ENCODE results near the gene RPS28.
"Not testable (repeated sequence)": the region's sequence is repeated elsewhere in the genome, so short reads cannot be mapped to it uniquely, and the experiment has no call there.

RPS28 gene

DNA sequence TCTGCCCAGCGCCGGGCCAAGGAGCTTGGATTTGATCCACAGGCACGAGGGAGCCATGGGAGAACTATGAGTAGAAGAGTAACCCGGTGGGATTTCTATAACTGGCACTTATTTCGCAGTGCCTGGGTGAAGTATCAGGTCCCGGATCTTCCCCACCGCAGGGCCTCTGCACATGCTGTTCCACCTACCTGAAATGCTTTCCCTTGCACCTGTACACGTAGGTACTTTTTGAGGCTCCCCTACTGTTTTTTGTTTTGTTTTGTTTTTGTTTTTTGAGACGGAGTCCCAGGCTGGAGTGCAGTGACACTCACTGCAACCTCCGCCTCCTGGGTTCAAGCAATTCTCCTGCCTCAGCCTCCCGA, 22.2 kb downstream of the RPS28 start:
- no peak for DNase-seq

DNA sequence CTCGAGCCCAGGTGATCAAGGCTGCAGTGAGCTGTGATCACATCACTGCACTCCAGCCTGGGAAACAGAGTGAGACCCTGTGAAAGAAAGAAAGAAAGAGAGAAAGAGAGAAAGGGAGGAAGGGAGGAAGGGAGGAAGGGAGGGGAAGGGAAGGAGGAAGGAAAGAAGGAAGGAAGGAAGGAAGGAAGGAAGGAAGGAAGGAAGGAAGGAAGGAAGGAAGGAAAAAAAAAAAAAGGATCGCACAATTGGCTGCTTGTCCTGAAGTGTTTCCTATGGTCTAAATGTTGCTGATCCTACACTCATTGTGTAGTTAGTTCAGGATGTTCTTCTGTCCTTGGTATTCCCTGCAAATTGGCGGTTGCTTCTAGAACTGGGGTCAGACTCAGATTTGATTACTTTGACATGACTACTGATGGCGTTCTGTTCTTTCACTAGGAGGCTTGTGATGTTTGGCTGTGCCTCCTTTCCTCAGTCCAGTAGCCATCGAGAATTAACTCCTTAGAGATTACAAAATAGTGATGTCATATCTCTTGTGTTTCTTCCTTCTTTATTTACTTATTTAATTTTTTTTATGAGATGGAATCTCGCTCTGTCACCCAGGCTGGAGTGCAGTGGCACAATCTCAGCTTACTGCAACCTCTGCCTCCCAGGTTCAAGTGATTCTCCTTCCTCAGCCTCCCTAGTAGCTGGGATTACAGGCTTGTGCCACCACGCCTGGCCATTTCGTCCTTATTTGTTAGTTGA, 28.5 kb downstream of the RPS28 start:
- not testable (repeated sequence) for DNase-seq

DNA sequence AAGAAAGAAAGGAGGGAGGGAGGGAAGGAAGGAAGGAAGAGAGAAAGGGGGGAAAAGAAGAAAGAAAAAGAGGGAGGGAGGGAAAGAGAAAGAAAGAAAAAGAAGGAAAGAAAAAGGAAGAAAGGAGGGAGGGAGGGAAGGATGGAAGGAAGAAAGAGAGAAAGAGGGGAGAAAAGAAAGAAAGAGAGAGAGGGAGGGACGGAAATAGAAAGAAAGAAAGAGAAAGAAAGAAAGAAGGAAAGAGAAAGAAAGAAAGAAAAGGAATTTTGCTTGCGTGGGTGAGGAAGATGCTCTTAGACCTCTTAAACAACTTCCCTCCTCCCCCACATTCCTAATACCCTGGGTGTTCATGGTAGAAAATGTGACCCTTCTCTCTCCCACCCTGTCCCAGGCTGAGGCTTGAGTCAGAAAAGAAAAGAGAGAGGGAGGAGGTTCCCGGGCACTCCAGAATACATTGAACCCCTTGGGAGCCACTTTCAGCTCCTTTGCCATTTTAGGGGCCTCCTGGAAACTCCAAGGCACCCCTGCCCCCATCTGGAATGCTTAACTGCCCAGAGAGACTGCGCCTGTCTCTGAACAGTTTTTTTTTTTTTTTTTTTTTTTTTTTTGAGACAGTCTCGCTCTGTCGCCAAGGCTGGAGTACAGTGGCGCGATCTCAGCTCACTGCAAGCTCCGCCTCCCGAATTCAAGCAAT, 31.0 kb downstream of the RPS28 start:
- no peak for DNase-seq

DNA sequence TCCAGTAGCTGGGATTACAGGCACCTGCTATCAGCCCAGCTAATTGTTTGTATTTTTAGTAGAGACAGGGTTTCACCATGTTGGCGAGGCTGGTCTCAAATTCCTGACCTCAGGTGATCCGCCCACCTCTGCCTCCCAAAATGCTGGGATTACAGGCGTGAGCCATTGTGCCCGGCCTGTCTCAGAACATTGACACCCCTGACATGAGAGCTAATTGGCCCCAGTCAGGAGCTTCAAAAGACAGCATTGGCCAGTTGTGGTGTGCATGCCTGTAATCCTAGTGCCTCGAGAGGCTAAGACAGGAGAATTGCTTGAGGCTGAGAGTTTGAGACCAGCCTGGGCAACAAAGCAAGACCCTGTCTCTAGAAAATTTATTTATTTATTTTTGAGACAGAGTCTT, 31.5 kb downstream of the RPS28 start:
- DNase-seq, result not testable (repeated sequence)

DNA sequence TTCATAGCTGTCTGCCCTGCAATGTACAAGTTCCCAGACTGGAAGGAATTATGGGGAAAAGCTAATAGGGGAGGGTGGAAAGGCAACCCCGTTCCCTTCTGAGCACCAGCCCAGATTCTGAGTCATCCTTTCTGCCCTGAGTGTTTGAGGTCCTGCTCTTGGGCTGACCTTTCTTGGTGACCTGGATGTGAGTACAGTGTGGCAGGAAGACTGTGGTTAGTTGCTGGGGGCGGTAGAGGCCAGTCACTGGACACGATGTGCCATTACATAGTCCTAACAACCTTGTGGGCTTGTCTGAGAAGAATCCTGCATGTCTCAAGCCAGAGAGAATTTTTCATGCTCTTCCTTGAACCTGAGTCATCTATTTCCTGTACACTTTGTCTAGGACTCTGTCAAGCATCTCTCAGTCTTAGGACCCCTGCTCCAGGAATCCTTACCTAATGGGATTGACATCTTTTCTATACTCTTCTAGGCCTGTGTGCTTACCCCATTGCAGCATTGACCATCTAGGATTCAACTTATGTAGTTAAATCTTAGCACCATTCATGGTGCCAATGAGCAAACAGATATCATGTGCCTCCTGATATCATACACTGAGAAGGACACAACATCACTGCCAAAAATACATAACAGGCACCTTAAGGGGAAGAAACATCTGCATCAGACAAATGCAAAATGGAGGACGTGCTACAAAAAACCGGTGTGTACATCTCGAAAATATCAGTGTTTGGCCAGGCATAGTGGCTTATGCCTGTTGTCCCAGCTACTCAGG, 34.5 kb downstream of the RPS28 start:
- DNase-seq, result no peak

DNA sequence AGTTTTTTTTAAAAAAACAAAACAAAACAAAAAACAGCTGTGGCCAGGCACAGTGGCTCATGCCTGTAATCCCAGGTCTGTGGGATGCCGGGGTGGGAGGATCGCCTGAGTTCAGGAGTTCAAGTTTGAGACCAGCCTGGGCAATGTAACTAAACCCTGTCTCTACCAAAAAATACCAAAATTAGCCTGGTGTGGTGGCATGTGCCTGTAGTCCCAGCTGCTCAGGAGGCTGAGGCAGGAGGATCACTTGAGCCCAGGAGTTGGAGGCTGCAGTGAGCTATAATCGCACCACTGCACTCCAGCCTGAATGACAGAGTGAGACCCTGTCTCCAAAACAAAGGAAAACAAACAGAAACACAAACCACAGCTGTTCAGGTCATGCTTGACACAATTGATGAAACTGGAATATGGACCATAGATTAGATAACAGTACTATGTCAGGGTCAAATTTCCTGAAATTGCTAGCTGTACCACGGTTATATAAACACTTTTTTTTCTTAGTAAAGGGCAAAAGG, 35.8 kb downstream of the RPS28 start:
- no peak for DNase-seq

DNA sequence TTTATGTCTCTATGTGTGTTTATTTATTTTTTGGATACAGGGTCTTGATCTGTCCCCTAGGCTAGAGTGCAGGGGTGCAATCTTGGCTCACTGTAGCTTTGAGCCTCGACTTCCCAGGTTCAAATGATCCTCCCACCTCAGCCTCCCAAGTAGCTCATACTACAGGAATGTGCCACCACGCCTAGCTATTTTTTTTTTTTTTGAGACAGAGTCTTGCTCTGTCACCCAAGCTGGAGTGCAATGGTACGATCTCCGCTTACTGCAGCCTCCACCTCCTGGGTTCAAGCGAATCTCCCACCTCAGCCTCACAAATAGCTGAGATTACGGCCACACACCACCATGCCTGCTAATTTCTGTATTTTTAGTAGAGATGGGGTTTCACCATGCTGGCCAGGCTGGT, 37.7 kb downstream of the RPS28 start:
- DNase-seq, result no peak

DNA sequence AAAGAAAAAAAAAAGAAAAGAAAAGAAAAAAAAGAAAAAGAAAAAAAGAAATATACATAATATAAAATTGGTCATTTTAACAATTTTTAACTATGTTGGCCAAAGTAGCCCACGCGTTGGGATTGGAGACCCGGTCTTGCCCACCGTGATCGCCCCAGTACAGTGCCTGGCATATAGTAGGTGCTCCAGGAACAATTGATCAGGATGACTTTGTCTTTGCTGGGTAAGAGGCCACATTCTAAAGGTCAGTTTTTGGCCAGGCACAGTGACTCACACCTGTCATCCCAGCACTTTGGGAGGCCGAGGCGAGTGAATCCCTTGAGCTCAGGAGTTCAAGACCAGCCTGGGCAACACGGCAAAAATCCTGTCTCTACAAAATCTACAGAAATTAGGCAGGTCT, 38.9 kb downstream of the RPS28 start:
- no peak for DNase-seq

DNA sequence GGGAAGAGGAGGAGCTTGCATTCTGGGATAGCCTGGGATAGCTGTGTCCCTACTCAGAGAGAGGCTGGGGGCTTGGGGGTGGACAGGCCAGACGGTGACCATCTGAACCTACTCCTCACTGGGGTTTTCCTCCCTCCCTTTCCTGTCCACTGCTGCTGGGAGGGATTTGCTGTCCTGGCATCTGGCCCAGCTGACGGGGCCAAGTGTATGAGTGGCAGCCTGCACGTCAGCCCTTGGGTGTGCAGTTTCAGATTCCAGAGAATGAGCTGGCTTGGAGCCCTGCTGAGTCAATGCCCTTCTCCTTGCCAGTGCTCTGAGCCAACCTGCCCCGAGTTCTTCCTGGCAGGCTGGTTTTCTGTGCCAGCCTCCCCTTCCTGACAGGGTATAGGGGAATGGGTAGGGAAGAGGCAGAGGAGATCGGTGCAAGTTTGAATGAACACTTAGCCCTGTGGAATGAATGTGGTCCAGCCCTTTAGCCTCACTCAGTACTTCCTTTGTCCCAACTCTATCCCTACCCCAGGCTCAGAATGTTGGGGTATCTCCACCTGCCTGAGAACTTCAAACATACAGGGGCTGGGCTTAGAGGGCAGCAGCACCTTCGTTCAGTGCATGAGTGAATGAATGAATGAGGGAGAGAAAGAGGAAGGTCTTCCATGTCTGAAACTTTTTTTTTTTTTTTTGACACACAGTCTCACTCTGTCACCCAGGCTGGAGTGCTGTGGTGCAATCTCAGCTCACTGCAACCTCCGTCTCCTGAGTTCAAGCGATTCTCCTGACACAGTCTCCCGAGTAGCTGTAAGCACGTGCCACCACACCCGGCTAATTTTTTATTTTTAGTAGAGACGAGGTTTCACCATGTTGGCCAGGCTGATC, 40.9 kb downstream of the RPS28 start:
- peak; percentile 86 for DNase-seq

DNA sequence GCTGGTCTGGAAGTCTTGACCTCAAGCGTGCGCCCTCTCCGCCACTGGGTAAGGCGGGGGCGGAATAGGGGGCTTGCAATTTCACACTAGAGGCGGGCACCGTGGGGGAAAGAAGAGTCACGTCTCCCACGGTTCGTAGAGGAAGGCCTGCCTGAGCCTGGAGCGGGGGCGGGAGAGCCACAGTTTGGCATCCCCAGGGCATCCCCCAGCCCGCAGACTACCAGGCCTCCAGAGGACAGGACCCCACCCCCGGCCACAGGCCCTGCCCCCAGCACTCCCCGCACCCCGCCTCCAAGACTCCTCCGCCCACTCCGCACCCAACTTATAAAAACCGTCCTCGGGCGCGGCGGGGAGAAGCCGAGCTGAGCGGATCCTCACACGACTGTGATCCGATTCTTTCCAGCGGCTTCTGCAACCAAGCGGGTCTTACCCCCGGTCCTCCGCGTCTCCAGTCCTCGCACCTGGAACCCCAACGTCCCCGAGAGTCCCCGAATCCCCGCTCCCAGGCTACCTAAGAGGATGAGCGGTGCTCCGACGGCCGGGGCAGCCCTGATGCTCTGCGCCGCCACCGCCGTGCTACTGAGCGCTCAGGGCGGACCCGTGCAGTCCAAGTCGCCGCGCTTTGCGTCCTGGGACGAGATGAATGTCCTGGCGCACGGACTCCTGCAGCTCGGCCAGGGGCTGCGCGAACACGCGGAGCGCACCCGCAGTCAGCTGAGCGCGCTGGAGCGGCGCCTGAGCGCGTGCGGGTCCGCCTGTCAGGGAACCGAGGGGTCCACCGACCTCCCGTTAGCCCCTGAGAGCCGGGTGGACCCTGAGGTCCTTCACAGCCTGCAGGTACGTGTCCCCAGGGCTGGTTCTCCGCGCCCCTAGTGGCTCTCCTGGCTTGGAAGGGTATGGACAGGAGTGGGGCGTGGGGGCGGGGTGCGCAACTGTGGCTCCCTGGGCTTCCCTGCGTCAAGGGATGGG, 42.8 kb downstream of the RPS28 start, which contains the start of gene ANGPTL4:
Gene ANGPTL4, plus strand, starts transcription at position 353 of the 969 bp plus-strand sequence. Its CDS starts 167 bp downstream, at position 520.
- DNase-seq, result peak; percentile 46

DNA sequence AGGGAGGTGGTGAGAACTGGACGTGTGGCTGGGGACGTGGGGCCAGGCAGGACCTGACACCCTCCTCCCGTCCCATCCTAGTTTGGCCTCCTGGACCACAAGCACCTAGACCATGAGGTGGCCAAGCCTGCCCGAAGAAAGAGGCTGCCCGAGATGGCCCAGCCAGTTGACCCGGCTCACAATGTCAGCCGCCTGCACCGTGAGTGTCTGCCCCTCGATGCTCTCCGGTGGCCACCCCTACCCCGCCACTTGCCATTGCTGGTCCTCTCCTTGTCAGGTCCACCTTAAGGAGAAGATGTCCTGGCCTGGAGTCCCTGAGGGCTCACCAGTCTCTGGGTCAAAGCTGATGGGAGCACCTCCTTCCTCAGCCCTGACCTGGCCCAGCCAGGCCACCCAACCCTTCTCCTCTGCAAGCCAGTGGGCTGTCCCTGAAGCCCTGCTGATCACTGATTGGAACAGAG, 44.9 kb downstream of the RPS28 start:
- no peak for DNase-seq

DNA sequence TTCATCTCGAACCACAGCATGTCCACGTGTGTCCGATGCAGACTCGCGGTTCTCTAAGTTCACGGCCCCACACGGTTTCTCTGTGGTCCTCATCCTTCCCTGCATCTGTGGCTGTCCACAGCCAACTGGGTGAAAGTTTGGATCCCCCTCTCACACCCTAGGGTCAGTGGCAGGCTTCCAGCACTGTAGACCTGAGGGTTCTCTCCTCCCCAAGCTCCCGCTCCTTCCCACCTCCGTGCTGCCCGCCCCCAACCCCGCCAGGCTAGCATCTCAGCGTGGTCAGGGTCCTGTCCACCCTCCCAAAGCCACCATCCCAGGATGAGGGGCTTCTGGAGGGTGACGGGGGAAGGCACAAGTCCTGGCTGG, 45.6 kb downstream of the RPS28 start:
- no peak for DNase-seq

DNA sequence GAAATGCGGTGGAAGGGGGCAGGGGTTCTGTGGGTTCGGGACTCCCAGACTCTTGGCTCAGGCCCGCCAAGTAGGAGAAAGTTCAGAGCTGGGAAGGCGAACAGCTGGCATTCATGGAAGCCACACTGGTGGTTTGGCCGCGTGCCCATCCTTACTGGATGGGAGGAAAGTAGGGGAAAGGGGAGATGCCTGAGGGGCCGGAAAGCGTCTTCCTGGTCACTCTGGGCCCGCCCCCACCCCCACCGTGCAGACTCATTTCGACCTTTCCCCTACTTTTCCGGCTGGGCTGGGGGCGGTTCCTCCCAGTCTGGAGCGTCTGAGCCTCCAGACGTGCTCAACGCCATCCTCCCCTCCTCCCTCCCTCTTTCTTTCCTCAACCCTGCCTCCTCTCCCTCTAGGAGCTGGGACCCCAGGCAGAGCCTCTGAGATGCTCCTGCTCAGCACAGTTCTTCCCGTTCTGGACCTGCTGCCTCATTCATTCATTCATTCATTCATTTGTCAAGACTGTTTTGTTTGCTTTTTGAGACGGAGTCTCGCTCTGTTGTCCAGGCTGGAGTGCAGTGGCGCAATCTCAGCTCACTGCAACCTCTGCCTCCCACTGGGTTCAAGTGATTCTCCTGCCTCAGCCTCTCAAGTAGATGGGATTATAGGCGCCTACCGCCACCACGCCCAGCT, 46.2 kb downstream of the RPS28 start:
- peak; percentile 97 for DNase-seq

DNA sequence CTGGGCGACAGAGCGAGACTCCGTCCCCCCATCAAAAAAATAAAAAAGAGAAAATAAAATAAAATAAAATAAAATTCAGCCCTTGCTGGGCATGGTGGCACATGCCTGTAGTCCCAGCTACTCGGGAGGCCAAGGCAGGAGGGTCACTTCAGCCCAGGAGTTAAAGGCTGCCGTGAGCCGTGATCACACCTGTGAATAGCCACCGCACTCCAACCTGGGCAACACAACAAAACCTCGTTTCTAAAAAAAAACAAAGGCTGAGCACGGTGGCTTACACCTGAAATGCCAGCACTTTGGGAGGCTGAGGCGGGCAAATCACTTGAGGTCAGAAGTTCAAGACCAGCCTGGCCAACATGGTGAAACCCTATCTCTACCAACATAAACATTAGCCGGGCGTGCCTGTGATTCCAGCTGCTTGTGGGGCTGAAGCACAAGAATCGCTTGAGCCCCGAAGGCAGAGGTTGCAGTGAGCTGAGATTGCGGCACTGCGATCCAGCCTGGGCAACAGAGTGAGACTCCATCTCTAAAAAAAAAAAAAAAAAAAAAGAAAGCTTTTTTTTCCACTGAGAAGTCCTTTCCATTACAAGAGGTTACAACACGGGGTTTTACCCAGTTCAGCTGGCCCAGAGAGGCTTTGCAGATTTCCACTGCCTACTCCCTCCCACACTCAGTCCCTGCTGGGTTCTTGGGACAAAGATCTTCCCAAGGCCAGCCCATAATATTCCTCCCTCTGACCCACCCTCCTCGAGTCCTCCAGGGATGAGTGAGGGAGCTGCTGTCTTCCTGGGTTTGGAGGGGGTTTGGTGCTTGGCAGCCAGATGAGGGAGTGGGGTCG, 49.1 kb downstream of the RPS28 start:
- DNase-seq, result no peak

DNA sequence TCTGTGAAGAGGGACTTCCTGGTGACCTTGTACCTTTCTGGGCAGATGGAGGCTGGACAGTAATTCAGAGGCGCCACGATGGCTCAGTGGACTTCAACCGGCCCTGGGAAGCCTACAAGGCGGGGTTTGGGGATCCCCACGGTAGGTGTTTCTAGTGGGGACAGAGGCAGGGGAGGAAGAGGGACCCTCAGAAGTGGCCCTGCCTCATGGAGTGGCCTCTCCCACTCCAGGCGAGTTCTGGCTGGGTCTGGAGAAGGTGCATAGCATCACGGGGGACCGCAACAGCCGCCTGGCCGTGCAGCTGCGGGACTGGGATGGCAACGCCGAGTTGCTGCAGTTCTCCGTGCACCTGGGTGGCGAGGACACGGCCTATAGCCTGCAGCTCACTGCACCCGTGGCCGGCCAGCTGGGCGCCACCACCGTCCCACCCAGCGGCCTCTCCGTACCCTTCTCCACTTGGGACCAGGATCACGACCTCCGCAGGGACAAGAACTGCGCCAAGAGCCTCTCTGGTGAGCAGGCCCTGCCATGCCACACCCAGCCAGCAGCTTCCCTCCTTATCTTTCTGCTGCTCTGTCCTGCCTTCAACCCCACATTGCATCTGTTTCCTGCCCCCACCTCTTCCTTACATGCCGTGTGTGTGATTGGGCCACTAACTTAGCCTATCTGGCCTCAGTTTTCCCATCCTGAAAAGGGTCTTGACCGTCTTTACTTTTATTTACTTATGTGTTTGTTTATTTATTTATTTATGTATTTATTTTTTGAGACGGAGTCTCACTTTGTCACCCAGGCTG, 49.9 kb downstream of the RPS28 start:
- no peak for DNase-seq
